GM18861 (cell line): ENCODE data around the gene FAU.

Source experiments
- ATAC-seq: cut with Tn5 transposase; IDR thresholded peaks from one replicate; pipeline ENCODE4 v1.9.1; 2021; ENCODE audit not compliant: unreplicated experiment

Gene FAU

DNA sequence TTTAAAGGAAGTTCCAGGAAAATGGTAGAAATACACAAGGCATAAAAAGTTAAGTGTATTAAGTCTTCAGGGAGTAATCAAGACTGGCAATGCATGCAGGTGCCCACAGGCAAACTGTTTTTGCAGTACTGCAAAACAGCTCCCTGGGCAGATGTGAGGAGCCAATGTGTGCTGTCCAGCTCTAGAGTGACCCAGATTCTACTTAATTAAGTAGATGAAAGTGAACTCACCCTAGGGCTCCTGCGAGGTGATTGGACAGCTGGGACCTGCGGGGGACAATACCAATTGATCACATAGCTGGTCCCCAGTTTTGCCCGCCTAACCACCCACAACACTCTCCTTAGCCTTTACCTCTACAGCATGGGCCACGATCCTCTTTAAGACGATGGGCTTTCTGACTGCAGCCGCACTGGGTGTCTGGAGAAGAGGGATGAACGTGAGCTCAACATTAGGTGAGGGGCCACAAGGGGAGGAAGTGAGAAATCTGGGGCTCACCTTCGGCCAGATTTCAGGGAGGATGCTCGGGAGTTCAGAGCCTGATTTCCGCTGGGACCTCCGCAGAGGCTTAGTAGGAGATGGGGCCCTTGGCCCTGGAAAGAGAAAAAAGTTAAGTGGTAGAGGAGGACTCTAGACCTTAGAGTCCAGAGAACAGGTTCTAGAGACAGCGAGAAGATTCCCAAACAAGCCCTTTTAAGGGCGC lies 38.6 kb downstream of the FAU start:
- peak; percentile 4 for ATAC-seq

DNA sequence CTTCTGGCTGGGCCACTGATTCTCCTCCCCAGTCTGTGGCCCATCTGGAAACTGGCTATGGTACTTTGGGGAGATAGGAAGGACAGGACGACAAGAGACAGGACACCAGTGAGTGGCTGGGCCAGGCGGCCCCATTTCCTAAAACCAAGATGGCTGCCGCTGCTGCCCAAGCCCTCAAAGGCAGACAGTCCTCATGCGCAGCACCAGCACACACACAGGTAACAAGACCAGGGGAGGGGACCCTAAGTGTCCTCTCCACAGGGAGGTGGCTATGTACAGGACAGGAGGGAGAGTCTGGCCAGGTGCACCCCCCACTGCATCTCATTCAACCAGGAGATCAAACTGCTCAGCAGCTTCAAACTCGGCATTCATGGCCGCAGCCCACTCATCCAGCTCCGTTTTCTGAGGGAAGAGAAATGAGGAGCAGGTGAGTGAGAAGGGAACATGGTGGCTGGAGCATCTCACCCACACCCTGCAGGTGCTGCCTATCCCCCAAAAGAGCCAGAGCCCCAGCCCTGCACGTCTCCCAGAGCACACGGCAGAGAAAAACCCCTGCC lies 43.1 kb downstream of the FAU start:
- ATAC-seq = no peak

DNA sequence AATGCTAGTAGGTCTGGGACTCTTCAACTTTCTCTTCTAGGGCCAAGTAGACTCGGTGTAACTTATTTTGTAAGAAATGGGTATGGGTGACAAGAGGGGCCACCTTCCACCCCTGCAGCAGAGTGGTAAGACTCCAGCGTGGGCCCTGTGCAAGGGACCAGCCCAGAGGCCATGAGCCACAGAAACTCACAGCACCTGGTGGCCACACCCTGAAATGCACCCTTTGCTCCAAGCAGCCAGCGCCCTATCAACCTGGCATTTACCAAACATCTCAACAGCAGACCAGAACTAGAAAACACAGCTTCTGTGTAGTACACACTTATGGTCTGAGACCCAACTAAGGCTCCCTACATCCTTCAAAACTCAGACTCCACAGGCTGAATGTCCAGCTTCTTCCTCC lies 43.8 kb downstream of the FAU start:
- ATAC-seq = no peak

DNA sequence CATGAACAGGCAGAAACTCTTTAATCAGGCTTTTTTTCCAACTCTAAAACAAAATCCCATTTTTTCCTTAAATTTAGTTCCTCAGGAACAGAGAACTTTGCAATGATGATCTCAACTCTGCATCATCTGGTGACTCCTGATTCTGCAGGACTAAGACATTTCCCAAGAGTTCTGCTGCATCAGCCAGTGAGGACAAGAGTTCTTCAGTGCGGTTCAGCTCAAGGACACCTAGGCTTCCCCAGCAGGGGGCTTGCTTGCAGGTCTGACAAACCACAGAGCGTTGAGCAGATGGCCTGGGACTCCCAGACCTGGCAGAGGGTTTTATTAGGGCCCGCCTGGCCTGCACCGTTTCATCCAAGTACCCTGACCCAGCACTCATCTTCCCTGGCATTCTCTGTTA lies 44.5 kb downstream of the FAU start:
- no peak for ATAC-seq

DNA sequence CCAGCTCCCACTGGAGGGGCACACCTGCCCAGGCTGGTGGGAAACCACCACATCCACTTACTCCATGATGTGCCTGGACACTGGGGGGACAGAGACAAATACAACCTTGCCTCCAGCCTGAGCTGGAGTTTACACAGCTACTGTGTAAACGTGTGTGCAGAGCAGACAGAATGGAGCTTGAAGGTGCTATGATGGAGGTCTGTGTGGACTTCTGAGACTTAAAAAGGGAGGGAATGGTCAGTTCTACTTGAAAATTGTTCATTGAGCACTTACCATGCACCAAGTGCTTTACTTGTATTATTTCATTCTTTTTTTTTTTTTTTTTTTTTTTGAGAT lies 49.3 kb downstream of the FAU start:
- ATAC-seq = no peak

DNA sequence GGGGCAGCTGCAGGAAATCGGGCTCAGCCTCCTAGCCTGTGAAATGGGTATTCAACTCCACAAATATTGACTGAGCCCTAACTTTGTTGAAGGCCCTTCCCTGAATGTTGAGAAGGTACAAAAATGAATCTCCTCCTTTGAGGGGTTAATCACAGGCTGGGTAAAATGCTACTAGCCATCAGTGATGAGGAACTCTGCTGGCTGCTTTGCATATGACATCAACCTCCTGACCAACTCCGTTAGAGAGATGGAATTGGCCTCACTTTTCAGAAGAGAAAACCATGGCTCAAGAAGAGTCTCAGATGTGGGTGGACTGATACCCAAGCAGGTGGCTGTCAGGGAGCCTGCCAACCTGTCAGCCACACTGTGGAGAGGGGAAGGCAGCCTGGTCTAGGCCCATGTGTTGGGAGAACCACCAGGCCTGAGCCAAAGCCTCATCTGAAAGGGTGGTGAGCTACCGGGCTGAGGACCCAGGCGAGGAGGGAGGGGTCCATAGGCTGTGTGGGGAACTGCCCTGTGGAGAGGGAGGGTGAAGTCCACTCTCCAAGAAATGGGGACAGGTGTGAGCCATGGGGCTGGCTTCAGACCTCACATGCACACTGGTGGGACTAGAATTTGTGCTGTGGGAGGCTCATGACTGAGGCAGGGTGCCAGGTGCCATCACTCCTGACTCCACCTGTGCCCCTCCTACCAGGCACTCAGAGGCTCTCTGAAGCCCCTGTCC lies 49.9 kb downstream of the FAU start:
- ATAC-seq = no peak
